Measurements from ENCODE around the gene CFAP65.
A peak's percentile ranks its signal among the peaks of the same experiment; 100 is the strongest.

CFAP65 gene

GRCh38 chr2:218962859-218963492 lies 78.3 kb downstream of the CFAP65 start:
- DNase-seq, result peak; percentile 81

GRCh38 chr2:218961651-218962570 lies 79.4 kb downstream of the CFAP65 start:
- peak; percentile 49 for DNase-seq

GRCh38 chr2:218961229-218961628 lies 80.1 kb downstream of the CFAP65 start:
- no peak for DNase-seq

- no peak for DNase-seq
These were observed 80.8 kb downstream of the CFAP65 start for GRCh38 chr2:218960309-218961165.

GRCh38 chr2:218959761-218960308 lies 81.5 kb downstream of the CFAP65 start:
- DNase-seq, result no peak

- DNase-seq, result peak; percentile 91
These were observed 82.1 kb downstream of the CFAP65 start, which contains the start of gene CDK5R2 for GRCh38 chr2:218959141-218959731. CDK5R2 (plus strand) TSS chr2:218959666; CDS start chr2:218959821, 155 bp downstream.

- no peak for DNase-seq
These were observed 83.0 kb downstream of the CFAP65 start for GRCh38 chr2:218958276-218958675.

GRCh38 chr2:218957671-218958070 lies 83.6 kb downstream of the CFAP65 start:
- DNase-seq, result no peak

GRCh38 chr2:218956039-218956438 lies 85.3 kb downstream of the CFAP65 start:
- no peak for DNase-seq

- DNase-seq, result no peak
These were observed 86.6 kb downstream of the CFAP65 start for GRCh38 chr2:218954541-218955300.

GRCh38 chr2:218953366-218953954 lies 87.9 kb downstream of the CFAP65 start:
- DNase-seq, result no peak

Data from hematopoietic multipotent progenitor cell treated with erythropoietin and hydrocortisone succinate and interleukin-3 and kit ligand, for 4 days (in vitro differentiated cells).